GM18526 (cell line): ENCODE measurements around the gene GRAMD2B.

Experiments used
- POLR2A ChIP-seq: IDR thresholded peaks from 3 replicates; pipeline ENCODE4 v1.6.1; 2011; ENCODE audit not compliant: insufficient read length; ENCODE audit errors: extremely low read depth

The GRAMD2B gene

DNA sequence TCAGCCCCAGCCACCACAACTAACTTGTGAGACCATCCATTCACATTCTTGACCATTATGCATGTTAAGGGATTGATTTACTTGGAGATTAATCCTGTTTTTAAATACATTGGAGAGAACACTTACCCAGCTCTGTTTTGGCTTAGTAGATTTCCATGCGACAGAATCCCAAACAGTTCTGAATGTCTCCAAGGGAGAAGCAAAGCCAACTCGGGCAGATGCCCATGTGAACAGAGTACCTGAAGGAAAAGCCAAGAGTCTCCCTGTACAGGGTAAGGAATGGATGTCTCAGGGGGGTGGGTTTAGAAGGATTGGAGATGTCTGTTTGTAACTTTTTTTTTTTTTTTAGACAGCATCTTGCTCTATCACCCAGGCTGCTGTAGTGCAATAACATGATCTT is 61.0 kb downstream of the GRAMD2B start:
- no peak for TF ChIP-seq POLR2A

DNA sequence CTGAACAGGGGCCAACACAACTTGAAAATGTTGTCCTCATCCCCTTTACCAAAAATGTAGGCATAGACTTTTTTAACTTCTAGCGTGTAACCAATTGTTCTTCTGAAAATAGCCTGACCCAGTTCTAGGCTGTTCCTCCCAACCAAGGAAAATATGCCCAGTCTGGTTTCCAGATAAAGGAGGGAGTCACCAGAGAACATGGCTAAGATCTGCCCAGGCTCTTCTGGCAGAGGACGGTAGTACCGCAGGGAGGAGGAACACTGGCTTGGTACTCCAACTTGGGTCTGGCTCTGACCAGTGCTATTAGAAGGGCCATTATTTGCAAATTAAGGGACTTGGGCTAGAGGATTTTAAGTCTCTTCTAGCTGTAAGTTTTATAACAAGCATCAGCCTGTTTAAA is 63.1 kb downstream of the GRAMD2B start:
- TF ChIP-seq POLR2A: no peak

DNA sequence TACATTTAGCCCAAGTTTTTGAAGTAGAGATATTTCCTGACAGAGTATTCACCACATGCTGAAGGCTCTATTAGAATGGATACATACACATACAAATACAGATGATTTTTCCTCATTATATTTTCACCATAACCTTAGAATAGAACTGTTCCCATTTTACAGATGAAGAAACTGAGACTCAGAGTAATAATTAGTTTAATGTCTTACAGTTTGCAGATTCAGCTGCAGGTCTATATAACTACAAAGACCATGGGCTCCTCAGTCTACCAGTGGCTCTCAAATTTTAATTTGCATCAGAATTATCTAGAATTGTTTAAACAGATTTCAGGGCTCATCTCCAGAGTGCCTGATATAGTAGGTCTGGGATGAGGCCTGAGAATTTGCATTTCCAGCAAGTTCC is 64.4 kb downstream of the GRAMD2B start:
- TF ChIP-seq POLR2A: no peak

DNA sequence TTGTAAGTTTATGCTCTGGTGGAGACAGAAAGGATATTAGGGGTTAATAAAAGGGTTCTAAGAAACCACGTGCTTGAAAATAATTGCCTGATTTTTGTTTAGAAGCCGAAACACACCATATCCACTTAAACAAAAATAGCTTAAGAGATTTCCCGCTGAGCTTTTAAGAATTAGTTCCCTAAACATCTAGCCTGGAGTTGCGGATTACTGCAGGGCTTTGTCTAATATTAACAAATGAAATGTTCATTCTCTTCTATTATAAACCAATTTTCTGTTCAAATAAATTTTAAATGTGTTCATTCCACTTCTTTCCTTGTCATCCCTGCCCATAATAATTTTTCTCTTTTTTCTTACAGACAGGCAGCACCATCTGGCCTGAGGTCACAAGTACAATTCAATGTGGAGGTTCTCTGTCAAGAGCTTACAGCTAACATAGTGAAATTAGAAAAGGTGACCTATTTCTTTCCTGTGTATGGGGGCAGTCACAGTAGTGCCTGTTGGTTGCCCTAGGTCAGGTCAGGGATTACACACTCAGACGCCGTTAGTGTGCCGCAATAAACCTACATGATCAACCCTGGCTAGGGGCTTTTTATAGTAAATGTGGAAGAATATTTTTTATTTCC is 65.3 kb downstream of the GRAMD2B start:
- TF ChIP-seq POLR2A: no peak

DNA sequence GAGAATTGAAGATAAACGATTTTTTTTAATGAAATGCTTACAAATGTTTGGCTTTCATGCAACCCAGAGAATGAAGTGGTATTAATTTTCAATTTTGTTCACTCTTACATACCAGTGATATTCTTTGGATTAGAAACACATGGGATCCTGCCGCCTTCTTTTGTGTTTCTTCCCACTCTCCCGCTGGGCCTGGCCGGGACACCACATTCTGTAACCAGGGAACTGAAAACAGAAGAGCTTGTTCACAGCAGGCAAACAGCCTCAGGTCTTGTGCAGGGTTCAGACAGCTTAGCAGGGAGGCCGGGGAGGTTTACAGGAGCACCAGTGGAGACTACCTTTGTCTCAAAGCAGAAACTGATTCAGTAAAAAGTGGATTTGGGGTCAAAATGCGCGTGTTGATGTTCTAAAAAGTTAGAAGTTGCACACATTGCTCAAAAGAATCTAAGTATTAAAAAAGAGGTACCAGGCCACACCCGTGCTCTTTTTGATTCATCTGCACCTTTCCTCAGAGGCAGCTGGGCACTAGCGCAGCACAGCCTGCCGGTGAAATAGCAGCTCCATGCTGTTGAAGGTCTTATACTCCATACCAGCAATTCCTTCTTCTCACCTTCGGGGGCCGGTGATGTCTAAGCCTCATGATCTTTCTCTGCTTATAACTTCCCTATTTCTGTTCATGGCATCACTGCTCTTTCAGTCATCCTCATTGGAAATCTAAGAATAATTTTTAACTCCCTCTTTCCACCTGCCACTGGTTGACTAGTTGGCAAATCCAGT is 67.1 kb downstream of the GRAMD2B start:
- TF ChIP-seq POLR2A: no peak

DNA sequence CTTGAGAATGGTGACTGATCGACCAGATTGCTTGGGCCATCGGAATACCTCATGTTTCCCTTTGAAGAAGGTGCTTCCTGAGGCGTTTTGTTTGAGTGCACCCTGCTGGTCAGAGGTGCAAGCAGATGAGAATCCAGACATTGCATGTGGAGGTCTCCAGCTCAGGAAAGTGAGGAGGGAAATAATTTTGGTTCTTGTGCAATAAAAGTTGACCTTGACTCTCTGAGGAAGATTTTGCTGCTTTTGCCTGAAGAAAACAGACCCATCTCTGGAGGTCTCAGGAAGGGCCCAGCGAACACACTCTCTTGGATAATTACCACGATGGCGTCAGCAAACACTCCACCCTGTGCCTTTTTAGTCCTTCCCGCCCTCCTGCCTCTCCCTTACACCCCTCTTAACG is 69.7 kb downstream of the GRAMD2B start:
- no peak for TF ChIP-seq POLR2A

DNA sequence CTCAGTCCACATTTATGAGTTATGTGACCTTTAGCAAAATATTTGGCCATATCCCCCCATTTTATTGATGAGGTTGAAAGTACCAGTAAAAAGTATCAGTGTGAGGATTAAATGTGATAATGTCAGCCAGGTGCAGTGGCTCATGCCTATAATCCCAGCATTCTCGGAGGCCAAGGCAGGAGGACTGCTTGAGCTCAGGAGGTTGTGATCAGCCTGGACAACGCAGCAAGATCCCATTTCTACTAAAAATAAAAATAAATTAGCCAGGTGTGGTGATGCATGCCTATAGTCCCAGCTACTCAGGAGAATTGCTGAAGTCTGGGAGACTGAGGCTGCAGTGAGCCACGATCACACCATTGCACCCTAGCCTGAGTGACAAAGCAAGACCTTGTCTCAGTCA is 71.2 kb downstream of the GRAMD2B start:
- no peak for TF ChIP-seq POLR2A

DNA sequence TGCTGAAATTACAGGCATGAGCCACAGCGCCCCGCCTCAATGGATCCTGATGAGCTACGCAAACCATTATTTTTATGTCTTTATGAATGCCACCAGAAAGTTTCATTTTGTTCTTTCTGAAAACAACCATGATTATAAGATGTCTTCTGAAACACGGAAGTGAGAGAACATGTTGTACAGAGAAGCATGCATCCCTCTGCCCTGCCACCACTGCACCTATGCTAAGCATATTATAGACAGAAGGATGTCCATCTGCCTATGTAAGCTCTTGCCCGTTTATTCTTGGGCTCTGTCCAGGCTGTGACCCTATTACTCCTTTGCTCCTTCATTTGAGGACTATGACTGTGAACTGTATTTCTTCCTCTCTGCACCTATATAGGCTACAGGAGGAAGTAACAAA is 74.3 kb downstream of the GRAMD2B start:
- TF ChIP-seq POLR2A: no peak

DNA sequence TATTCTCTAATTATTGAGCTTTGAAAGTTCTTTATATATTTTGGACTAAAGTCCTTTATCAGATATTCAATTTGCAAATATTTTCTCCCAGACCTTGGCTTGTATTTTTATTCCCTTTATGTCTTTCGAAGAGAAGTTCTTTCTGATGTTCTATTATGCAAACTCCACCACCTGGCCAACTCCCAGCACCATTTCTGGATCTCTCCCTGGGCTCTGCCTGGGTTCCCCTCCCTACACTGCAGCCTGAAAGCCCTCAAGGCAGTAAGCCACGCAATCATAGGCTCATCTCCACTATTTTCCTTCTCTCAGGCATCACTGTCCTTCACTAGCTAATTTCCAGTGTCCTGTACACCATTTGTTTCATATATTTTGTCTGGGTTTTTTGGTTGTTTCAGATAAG is 76.1 kb downstream of the GRAMD2B start:
- TF ChIP-seq POLR2A: no peak

DNA sequence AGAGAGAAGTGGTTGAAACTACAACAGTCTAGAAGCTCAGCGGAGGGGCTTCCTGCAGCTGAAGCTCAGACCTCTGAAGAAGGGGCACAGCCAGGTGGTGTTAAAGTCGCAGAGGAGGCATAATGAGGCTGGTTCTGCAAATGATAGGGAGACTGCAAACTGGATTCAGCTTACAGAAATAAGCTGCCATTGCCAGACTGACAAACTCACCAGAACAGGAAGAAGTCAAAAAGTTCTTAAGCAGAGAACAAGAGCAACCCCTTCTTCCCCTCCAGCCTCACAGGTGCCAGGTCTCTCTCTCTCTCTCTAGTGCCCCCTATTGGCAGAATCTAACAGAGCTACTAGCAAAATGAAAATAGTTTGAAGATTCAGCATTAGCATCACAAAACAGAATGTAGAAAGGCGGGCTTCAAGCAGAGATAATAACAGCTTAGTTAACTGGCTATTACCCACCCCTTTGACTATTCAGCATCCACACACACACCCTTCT is 76.7 kb downstream of the GRAMD2B start:
- no peak for TF ChIP-seq POLR2A

DNA sequence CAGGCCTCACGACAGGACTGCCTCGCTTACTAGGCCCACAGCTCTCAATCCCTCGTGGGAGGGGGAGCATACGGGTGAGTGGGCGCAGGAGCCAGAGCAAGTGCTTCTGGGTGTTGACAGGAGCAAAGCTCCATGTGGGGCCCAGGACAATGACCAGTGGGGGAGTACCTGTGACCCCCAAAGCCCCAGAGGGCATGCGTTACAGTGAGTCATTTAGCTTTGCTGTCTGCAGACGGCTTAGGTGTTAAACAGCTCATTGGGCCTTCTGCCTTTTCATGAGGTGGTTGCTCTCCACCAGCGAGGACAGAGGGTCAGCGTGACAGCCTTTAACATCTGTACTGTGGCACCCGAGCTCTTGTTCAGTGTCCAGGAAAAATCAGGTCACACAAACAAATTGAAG is 78.2 kb downstream of the GRAMD2B start:
- no peak for TF ChIP-seq POLR2A

DNA sequence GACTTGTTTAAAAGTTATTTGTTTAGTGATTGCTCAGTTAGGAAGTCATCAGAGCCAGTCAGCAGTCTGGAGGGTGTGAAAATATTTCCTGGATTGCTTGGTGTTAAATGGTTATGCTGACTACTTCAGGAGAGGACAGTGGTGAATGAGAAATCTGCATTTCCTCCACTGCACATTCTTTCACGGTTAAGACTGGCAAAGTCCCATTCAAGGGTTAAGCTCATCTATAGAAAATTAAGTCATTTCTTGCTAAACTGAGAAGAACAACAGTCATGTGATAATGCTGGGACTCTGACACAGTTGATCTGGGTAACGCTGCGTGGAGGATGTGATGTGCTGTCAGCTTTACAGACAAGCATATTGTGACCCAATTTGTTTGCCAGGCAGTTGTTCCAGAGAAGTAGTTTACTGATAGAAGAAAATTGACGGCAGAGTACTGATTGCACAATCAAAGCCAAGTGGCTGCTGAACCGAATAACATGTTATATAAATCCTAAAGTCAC is 80.4 kb downstream of the GRAMD2B start:
- TF ChIP-seq POLR2A: no peak

DNA sequence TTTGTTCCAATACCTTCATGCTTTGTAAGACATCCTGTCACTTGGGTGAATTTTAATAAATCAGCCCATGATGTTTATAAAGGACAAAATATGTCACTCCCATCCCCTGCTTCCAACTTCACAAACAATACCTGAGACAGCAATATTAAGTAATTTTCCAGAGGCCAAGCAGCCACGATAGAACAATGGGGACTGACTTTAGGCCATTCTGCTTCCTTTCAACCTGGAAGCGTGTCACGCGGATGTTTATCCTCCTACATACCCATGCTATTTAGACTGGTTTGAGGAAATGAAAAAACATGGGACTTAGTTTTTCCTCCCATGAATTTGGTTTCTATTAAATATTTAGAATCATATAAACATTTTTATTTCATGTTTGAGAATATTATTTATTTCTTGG is 82.9 kb downstream of the GRAMD2B start:
- TF ChIP-seq POLR2A: no peak

DNA sequence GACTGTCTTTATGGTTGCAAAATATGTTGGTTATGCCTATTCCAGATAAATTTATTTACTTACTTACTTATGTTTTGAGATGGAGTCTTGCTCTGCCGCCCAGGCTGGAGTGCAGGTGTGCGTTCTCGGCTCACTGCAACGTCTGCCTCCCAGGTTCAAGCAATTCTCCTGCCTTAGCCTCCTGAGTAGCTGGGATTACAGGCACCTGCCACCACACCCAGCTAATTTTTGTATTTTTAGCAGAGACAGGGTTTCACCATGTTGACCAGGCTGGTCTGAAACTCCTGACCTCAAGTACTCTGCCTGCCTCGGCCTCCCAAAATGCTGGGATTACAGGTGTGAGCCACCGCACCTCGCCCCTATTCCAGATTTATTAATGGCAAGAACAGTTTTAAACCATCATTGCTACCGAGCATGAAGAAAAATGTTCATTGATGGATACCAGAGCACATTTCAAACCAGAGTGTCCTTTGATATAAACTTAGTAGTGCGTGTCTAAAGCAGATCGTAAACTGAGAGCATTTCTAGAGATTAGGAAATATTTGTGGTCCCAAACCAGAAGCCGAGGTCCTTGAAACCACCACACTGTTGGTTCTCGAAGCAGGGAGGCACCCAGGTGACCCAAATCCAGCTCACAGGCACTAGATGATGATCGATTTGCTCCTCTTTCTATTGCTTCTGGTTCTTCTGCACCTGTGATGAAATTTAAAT is 85.2 kb downstream of the GRAMD2B start:
- TF ChIP-seq POLR2A: no peak

DNA sequence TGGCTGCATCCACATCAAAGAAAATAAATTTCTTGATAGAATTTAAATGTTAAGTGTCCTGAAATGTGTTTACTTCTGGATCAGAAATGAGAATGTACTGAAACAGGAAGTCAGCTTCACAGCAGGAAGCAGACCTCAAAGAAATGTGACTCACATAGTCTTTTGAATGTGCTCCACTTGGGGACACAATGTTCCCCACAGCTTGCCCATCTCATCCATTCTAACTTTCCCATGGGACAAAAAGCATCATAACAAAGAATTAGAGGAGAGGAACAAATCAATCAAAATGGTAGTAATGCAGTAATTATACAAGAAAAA is 85.7 kb downstream of the GRAMD2B start:
- no peak for TF ChIP-seq POLR2A

DNA sequence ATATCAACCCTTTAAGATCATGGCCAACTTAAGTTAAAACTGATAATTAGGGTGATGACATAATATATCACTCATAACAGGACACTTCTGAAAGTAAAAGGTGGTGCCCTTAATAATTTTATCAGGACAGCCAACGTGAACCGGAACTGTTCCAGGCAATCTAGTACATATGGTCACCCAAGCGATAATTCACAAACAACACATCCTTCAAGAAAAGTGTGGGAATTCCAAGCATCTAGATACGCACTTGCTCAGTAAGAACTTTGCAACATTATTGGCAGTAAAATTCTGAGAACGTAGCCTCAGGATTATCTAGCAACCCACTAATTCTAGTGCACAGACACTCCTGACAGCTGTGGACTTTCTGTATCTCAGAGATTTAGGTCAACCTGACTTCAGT is 86.1 kb downstream of the GRAMD2B start:
- TF ChIP-seq POLR2A: no peak

DNA sequence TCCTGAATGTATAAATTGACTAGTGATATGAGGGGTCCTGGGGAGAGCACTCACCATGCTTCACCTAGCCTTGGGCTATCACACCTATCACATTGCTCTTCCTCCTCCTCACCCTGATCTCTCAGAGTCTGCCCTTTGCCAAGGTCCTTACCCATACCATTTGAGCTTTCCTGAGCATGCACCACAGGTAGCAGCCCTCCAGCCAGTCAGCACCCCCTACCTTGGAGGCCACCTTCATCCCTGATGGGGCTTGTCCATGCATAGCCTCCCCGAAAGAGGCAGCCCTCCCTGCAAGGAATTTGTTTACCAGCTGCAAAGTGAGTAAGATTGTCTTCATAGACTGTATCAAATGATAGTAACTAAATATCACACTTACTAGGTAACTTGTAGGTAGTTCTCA is 88.8 kb downstream of the GRAMD2B start:
- no peak for TF ChIP-seq POLR2A

DNA sequence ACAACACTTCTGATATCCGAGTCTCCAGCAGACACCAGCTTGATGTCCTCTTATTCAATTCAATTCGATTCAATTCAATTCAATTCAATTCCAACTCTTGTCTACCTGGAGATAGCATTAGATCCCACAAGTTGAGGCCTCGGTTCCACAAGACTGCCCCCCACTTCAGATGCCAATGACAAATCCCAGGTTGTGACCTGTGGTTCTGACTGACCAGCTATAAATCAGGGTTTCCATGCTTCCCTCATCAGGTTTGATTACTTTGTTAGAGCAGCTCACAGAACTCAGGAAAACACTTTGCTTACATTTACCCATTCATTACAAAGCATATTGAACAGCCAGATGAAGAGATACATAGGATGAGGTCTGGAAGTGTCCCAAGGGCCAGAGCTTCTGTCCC is 89.2 kb downstream of the GRAMD2B start:
- TF ChIP-seq POLR2A: no peak
